ENCODE results near the gene MILR1.

Gene MILR1

DNA sequence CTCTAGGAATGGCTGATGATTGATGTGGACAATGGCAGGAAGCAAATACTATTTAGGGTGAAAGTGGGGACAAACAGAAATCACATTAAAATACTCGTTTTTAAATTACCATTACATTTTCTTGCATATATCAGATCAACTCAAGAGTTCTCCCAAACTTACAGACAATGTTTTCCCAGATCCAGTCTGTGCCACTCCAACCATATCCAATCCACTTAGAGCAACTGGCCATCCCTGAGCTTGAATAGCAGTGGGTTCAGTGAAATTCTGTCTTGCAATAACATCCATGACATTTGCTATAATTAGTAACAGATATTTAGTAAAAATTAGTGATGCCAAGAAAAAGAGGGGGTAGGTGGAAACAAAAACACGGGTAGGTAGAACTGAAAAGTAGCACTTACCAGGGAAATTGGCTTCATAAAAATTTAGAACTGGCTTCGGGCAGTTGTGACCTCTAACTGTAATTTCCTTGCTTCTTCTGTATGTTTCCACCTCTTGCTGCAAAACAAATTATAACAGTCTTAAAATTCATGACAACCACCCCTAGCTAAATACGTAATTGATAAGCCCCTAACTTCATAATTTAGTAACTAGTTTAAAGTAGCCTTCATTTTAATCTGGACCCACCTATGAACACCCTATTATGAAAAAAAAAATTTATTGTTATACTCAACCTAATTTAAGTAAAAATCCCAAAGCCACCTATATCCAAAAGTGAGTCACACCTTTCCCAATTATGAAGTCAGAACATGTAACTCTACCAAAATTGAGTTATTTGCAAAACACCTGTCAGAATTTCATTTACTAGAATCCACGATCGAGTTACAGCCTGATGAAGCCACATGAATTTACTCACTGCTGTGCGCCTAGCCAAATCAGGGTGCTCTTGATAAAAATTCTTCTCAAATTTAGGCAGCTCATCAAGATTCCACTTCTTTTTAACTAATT is 55.2 kb downstream of the MILR1 start:
- DNase-seq, result no peak

DNA sequence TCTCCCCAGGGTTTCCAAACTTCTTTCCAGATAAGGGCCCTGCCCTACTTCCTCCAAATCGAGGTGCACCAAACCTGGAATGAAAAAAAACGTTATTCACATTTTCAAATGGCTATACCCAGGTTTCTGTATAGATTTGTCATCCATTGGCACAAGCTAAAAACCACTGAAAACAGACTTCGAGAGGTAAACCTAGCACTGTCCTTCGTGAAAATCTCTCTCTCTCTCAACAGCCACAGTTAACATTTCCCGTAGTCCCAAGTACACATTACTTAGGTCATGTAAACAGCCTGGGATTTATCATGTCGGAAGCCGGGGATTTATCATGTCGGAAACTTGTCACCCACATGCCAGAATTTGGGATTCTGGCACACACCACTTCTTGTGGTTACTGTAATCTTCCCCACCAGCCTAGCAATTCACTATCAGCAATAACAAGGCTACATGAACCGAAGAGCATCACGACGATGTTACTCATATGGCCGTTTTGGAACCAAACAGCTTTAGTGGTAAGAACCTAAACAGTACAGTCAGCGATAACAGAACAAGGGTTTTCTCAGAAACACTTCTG is 55.9 kb downstream of the MILR1 start:
- no peak for DNase-seq

DNA sequence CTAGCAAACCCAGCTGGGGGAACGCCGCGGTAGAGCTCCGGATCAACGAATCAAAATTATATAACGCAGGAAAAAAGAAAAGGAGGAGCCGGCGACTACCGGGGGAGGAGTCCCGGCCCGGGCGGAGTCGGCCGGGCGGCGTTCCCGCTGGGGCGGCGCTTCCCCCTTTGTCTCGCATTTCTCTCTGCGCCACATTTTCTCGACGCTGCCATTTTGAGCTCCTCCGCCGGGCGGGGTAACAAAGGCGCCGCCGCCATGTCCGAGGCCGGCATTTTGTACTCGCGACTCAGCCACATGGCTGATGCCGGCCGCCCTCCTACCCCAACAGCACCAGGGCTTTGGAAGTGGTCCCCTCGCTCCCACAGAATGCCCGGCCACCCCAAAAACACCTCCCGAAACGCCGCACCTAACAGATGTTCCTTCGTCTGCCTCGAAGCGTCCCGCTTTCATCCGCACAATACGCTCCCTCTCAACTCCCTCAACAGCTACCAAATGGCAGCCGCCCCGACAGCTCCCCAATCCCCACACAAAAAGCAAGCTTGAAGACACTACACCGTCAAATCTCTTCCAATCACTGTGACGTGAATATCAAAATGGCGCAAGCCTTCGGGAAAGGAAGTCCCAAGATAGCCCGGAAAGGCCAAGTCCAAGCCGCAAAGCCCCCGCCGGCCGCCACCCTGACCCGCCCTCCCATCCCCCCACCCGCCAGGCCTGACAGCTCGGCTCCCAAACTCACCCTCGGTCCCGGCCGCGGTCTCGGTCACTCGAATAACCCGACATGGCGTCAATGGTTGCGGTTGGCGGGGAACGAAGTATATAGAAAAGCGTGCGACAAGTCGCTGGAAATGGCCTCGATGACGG is 56.7 kb downstream of the MILR1 start:
- DNase-seq, result peak; percentile 85

DNA sequence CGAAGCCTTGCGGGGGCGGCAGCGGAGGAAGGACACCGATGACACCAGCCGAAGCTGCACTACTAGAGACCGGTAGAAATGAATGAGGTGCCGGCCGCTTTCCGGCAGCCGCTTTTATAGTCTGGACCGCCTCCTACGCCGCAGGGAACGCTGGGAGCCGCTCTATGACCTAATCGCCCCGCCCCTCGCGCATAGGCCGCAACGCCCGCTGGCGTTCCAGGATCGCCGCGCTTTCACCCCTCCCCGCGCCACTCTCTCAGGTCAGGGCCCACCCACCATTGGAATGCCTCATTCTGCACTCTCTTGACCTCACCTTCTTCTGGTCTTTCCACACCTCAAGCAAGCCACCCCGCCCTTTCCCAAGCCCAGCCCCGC is 57.3 kb downstream of the MILR1 start, which contains the start of gene DDX5:
DDX5 (minus strand) TSS at position 89 of the 375 bp plus-strand sequence. CDS start 170 bp downstream, outside the sequence.
- peak; percentile 98 for DNase-seq

DNA sequence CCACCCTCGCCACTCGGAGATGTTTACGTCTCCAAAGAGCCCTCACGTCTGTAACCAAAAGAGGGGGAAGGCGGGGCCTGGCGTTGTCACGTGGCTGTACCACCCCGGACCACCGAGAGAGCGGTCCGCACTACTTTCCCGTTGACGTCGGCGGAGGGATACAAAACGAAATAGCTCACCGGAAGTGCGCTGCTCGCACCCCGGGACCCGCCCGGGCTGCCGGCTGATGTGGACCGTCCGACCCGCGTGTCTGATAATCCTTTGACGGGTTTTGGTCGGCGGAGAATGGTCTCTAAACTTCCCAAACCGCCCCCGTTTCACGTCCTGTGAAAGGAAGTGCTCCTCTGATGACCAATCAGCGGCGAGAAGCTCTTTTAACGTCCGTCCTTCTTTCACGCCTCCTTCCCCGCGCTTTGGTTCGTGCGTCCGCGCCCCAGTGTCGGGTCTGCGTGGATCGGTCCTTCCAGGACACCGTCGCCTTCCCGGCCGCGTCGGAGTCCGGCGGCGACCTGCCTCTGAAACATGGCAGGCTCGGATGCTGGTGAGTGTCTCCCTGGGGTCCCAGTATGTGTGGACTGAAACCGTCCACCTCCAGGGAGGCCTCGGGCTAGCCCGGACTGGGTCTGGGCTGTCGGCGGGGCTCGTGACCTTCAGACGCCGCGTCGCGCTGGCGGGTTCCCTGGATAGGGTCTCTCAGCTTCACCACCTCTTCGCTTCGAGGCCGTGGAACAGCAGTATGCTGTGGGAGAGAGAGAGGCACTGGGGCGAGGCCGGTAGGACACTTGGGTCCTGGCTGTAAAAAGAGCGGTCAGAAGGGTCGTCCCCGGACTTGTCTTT is 57.9 kb downstream of the MILR1 start, which contains the start of gene CEP95:
CEP95 (plus strand) TSS at position 402 of the 837 bp plus-strand sequence; CDS start at position 523, 121 bp downstream.
- DNase-seq, result peak; percentile 98

DNA sequence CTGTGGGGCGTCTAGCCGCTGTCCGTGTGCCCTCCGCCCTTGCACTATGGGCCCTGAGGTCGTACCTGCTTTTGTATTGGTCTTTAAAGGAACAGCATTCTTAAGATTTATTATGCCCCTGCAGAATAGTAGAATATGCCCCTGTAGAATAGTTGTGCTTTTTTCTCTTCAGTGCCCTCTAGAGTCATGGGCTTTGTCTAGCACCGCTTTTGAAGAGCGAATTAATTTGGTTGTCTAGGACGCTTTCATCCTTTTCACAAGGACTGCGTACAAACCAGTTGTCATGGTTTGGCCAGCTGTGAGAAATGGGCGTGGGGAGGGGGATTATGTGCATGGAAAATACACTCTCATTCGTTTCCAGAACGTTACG is 58.5 kb downstream of the MILR1 start:
- peak; percentile 34 for DNase-seq

DNA sequence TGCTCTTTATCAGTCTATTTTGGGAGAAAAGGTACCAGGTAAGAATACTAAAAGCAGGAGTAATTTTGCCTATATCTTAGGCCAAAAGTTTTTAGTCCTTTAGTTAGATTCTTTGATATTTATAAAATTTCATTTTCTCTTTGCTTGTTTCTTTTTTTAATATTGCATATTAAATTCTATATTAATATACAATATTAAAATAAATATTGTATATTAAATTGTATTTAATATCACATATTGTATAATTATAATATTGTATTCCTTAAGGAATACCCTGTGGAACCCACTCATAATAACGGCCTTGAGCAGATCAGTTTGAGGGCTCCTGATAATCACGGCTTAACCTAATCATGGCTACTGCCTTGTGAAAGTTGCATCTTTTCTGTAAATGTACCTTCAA is 59.8 kb downstream of the MILR1 start:
- no peak for DNase-seq

DNA sequence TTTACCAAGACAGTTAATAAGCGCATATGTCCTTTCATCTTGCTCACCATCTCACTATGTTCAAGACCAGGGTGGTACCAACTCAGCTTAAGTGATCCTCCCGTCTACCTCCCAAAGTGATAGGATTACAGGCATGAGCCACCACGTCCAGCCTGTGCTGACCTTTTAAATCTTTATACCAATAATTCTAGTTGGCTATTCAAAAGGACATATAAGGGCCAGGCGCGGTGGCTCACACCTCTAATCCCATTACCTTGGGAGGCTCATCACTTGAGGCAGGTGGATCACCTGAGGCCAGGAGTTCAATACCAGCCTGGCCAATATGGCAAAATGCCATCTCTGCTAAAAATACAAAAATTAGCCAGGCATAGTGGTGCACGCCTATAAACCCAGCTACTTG is 60.3 kb downstream of the MILR1 start:
- no peak for DNase-seq

DNA sequence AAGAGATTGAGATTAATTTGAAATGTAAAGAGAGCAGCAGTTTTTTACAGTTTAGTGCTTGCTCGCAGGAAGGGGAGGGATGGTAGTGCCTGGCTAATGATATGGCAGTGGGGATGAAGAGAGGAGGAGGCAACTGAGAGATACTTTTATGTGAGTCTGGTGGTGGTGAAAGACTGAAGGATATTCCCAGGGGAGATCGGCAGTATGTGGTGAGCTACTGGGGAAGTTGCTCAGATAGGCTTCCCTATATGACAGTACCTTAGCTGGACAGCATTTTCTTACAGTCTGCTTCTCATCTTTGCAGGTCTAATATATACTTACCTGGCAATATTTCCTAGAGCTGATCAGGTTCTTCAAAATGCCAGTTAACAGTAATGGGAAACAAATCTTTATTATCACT is 66.5 kb downstream of the MILR1 start:
- no peak for DNase-seq

DNA sequence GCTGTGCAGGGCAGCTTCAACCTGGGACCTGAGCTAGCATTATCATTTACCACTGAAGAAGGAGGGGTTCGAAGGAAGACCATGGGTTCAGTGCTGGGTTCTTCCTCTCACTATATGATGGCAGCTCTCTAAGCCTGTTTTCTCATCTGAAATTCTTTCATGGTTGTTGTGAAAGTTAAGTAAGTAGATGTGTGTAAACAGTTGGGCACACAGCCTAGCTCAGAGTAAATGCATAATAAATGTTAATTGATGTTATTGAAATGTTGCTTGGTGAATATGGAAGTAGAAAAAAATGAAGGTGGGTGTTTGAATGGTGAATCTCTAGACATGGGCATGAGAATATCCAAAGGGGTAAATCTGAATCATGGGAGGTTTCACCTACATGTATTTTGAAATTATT is 66.9 kb downstream of the MILR1 start:
- no peak for DNase-seq
